Mesendoderm (in vitro differentiated cells): ENCODE measurements around the gene TRPC4AP. TPM values are rescaled to one million over a fixed set of nuclear protein-coding genes. Genes with fewer than 3 reads are reported as not detected.

Experiments
- DNase-seq: peaks from one replicate; pipeline ENCODE4 v3.0.0; 2013
- H2AK5ac ChIP-seq: 2 replicates; pipeline ENCODE4 v1.6.1; 2013; ENCODE audit warnings: low read length, inconsistent platforms
- H2BK120ac ChIP-seq: 2 replicates; pipeline ENCODE4 v1.6.1; 2013; ENCODE audit warnings: low read depth, mild to moderate bottlenecking, low read length, moderate library complexity, mixed read lengths
- H2BK15ac ChIP-seq: replicated peaks from 2 replicates; pipeline ENCODE4 v1.6.1; 2013; ENCODE audit warnings: low read depth, mild to moderate bottlenecking, moderate library complexity
- H2BK5ac ChIP-seq: 2 replicates; pipeline ENCODE4 v1.6.1; 2013; ENCODE audit warnings: low read length, inconsistent platforms
- H3K18ac ChIP-seq: 2 replicates; pipeline ENCODE4 v1.6.1; 2013; ENCODE audit warnings: mild to moderate bottlenecking, low read length, mixed read lengths
- H3K23ac ChIP-seq: one replicate; pipeline ENCODE4 v1.6.1; 2013; ENCODE audit warnings: low read length
- H3K27ac ChIP-seq: 2 replicates; pipeline ENCODE4 v1.5.1; 2013; ENCODE audit warnings: low read depth, mild to moderate bottlenecking, inconsistent platforms, low read length, moderate library complexity
- H3K27me3 ChIP-seq: 2 replicates; pipeline ENCODE4 v1.6.1; 2013; ENCODE audit warnings: low read length, control low read depth, mild to moderate bottlenecking, inconsistent platforms; ENCODE audit not compliant: insufficient read depth, poor library complexity
- H3K36me3 ChIP-seq: 2 replicates; pipeline ENCODE4 v1.6.1; 2013; ENCODE audit warnings: low read length, inconsistent platforms; ENCODE audit not compliant: control insufficient read depth, insufficient read depth
- H3K4ac ChIP-seq: one replicate; pipeline ENCODE4 v1.6.1; 2013; ENCODE audit warnings: low read depth, mild to moderate bottlenecking, low read length, moderate library complexity
- H3K4me1 ChIP-seq: 2 replicates; pipeline ENCODE4 v1.6.1; 2013; ENCODE audit warnings: low read depth, low read length, inconsistent platforms; ENCODE audit not compliant: control insufficient read depth
- H3K4me2 ChIP-seq: 2 replicates; pipeline ENCODE4 v1.6.1; 2013; ENCODE audit warnings: low read length
- H3K4me3 ChIP-seq: 2 replicates; pipeline ENCODE4 v1.5.1; 2013; ENCODE audit warnings: mild to moderate bottlenecking, low read length
- H3K56ac ChIP-seq: one replicate; pipeline ENCODE4 v1.6.1; 2013; ENCODE audit warnings: low read length
- H3K79me1 ChIP-seq: 2 replicates; pipeline ENCODE4 v1.6.1; 2013; ENCODE audit warnings: low read length, inconsistent platforms
- H3K79me2 ChIP-seq: 2 replicates; pipeline ENCODE4 v1.6.1; 2013; ENCODE audit warnings: mild to moderate bottlenecking, low read length; ENCODE audit not compliant: control insufficient read depth, insufficient read depth
- H3K9ac ChIP-seq: 2 replicates; pipeline ENCODE4 v1.6.1; 2013; ENCODE audit warnings: low read length, inconsistent platforms
- H4K5ac ChIP-seq: one replicate; pipeline ENCODE4 v1.6.1; 2013; ENCODE audit warnings: low read length
- H4K8ac ChIP-seq: one replicate; pipeline ENCODE4 v1.6.1; 2013; ENCODE audit warnings: low read depth, mild to moderate bottlenecking, control low read depth, low read length, moderate library complexity
- WGBS: extraction: QIAGEN DNeasy Blood & Tissue Kit; methylation state at CpG from one replicate; pipeline ENCODE4 v1.1.7; 2013; ENCODE audit warnings: low lambda C conversion rate, missing lambda C conversion rate; ENCODE audit not compliant: insufficient coverage; ENCODE audit errors: extremely low coverage; 5-methylcytosine and 5-hydroxymethylcytosine counted together
- small RNA-seq: library from polyadenylated mRNA; stranded (forward); fragments of <200 nt; extraction: miRNeasy Mini kit (QIAGEN cat#:217004); gene quantifications from one replicate; pipeline ENCODE3, GENCODE V24; 2013; ENCODE audit not compliant: insufficient read depth

The TRPC4AP gene

DNA sequence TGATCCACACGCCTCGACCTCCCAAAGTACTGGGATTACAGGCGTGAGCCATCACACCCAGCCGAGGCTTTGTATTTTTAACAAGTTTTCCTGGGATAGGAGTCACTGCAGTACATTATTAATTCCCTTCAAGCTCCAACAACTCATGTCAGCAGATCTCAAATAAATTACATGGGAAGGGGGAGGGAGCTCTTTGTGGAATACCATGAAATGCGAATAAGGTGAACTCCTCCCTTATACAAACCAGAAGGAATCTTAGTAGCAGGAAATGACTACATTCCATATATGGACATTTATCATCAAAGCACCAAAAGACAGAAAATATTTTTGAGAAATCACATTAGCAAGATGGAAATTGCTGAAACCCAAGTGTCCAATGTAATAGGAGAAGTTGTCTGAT, 139.9 kb downstream of the TRPC4AP start:
- Histone ChIP-seq H3K79me1 (no peaks in the 10 kb centered on the region), H3K56ac (no peak overlapping the region), H3K79me2 (no peaks in the 10 kb centered on the region), H3K27me3 (no peaks in the 10 kb centered on the region), H2BK120ac (no peak overlapping the region), H4K5ac (no peak overlapping the region), H3K4me3 (no peak overlapping the region), H3K4ac (no peak overlapping the region), H2AK5ac (no peak overlapping the region), H2BK5ac (no peak overlapping the region), H3K4me2 (no peak overlapping the region), H3K27ac (no peak overlapping the region), H3K36me3 (no peaks in the 10 kb centered on the region), H2BK15ac (no peak overlapping the region), H3K23ac (no peak overlapping the region), H4K8ac (no peak overlapping the region), H3K18ac (no peak overlapping the region), H3K9ac (no peak overlapping the region), H3K4me1 (peaks cover 2% of the 10 kb centered on the region)
- DNase-seq = no peak
- no CpG with 5 or more reads among the region's 5 CpGs for WGBS

Small RNA genes lying within 50 kb of the gene (small RNA-seq; reads per million reads assigned to genes)
- 0.90 reads per million for gene MIR499A
- not detected for gene RF00275
- not detected for gene RNU6-407P
